Trophoblast cell (in vitro differentiated cells and primary cell): ENCODE measurements around the gene EYA2.

Experiments used
- DNase-seq, 2 donors: peaks; one replicate each; pipeline ENCODE4 v3.0.0-alpha.2; 2016
- H2AFZ ChIP-seq: 2 replicates; pipeline ENCODE4 v1.6.1; 2013; ENCODE audit warnings: low read length, moderate library complexity, mild to moderate bottlenecking; ENCODE audit not compliant: insufficient read depth, poor library complexity
- H2AK5ac ChIP-seq: 2 replicates; pipeline ENCODE4 v1.6.1; 2013; ENCODE audit warnings: mild to moderate bottlenecking, low read length
- H2BK120ac ChIP-seq: 2 replicates; pipeline ENCODE4 v1.6.1; 2013; ENCODE audit warnings: low read length, mild to moderate bottlenecking, moderate library complexity; ENCODE audit not compliant: insufficient read depth, poor library complexity
- H2BK12ac ChIP-seq: 2 replicates; pipeline ENCODE4 v1.6.1; 2013; ENCODE audit warnings: mild to moderate bottlenecking, low read length, moderate library complexity
- H2BK5ac ChIP-seq: 2 replicates; pipeline ENCODE4 v1.6.1; 2013; ENCODE audit warnings: low read length, low read depth, moderate library complexity, mild to moderate bottlenecking; ENCODE audit not compliant: poor library complexity
- H3K14ac ChIP-seq: 2 replicates; pipeline ENCODE4 v1.6.1; 2013; ENCODE audit warnings: mild to moderate bottlenecking, low read length
- H3K18ac ChIP-seq: 2 replicates; pipeline ENCODE4 v1.6.1; 2013; ENCODE audit warnings: mild to moderate bottlenecking, low read length
- H3K23ac ChIP-seq: 2 replicates; pipeline ENCODE4 v1.6.1; 2013; ENCODE audit warnings: low read length
- H3K27ac ChIP-seq: 2 replicates; pipeline ENCODE4 v1.5.1; 2013; ENCODE audit warnings: low read depth, mild to moderate bottlenecking, inconsistent platforms, low read length, moderate library complexity
- H3K27me3 ChIP-seq: 2 replicates; pipeline ENCODE4 v1.6.1; 2013; ENCODE audit warnings: inconsistent platforms, mild to moderate bottlenecking, low read length, moderate library complexity; ENCODE audit not compliant: insufficient read depth
- H3K36me3 ChIP-seq, 2 experiments: 1 replicate in 1 of 2; 2 replicates in 1 of 2; pipeline ENCODE4 v1.6.1; 2013; ENCODE audit warnings: low read length in 2 of 2, mild to moderate bottlenecking in 2 of 2, moderate library complexity in 1 of 2; ENCODE audit not compliant: insufficient read depth in 2 of 2, control insufficient read depth in 1 of 2
- H3K4ac ChIP-seq: 2 replicates; pipeline ENCODE4 v1.6.1; 2013; ENCODE audit warnings: low read depth, mild to moderate bottlenecking, low read length, moderate library complexity
- H3K4me1 ChIP-seq, 2 experiments: 1 replicate in 1 of 2; 2 replicates in 1 of 2; pipeline ENCODE4 v1.6.1; 2013; ENCODE audit warnings: low read length in 2 of 2, mild to moderate bottlenecking in 2 of 2, moderate library complexity in 1 of 2; ENCODE audit not compliant: insufficient read depth in 2 of 2, control insufficient read depth in 1 of 2
- H3K4me2 ChIP-seq: 2 replicates; pipeline ENCODE4 v1.6.1; 2013; ENCODE audit warnings: inconsistent platforms, mild to moderate bottlenecking, low read length, moderate library complexity
- H3K4me3 ChIP-seq: 2 replicates; pipeline ENCODE4 v1.5.1; 2013; ENCODE audit warnings: mild to moderate bottlenecking, low read depth, low read length, inconsistent platforms
- H3K79me1 ChIP-seq: one replicate; pipeline ENCODE4 v1.6.1; 2013; ENCODE audit warnings: low read length
- H3K79me2 ChIP-seq: 2 replicates; pipeline ENCODE4 v1.6.1; 2013; ENCODE audit warnings: low read length, mild to moderate bottlenecking; ENCODE audit not compliant: control insufficient read depth, insufficient read depth, poor library complexity
- H3K9ac ChIP-seq: 2 replicates; pipeline ENCODE4 v1.6.1; 2013; ENCODE audit warnings: mild to moderate bottlenecking, low read length
- H3K9me3 ChIP-seq: 2 replicates; pipeline ENCODE4 v1.6.1; 2013; ENCODE audit warnings: low read depth, mild to moderate bottlenecking, control low read depth, inconsistent platforms, low read length; ENCODE audit not compliant: insufficient read depth
- H4K12ac ChIP-seq: 2 replicates; pipeline ENCODE4 v1.6.1; 2013; ENCODE audit warnings: low read depth, mild to moderate bottlenecking, low read length, moderate library complexity
- H4K8ac ChIP-seq: 2 replicates; pipeline ENCODE4 v1.6.1; 2013; ENCODE audit warnings: low read depth, mild to moderate bottlenecking, low read length, moderate library complexity
- H4K91ac ChIP-seq: one replicate; pipeline ENCODE4 v1.6.1; 2013; ENCODE audit warnings: low read depth, mild to moderate bottlenecking, low read length, moderate library complexity
- WGBS: extraction: QIAGEN DNeasy Blood & Tissue Kit; methylation state at CpG from one replicate; pipeline ENCODE4 v1.1.7; 2013; ENCODE audit warnings: missing lambda C conversion rate; ENCODE audit not compliant: insufficient read length, insufficient coverage; ENCODE audit errors: extremely low coverage; 5-methylcytosine and 5-hydroxymethylcytosine counted together

EYA2 gene

DNA sequence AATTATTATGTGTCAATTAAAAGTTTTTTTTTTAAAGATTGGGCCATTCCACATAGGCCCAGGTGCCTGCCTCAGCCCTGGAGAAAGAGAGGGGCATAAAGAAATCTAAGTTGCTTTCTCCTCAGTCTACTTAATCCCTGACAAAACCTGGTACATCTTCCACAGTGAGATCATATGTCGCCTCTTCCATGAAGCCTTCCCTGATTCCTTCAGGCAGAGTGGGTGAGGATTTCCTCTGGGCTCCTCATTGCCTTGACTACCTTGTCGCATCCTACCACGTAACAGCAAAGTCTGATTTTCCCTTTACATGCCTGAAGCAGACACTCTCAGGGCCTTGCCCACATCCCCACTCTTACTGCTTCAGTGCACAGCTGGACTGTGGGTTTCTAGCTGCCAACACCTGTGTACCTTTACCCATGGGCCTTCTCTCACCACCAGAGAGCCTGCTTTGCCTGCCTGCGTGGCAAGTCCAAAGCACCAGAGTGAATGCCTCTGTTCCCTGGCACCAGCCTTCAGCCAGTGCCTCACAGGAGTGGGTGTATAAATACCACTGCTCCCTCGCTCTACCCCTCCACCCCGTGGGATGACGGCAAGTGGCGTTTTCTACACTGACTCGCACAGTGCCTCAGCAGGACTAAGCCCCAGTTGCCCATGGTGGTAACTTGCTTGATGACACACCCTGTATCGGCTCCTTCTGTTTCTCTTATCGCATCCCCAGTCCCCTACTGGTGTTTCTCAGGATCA is 68.0 kb downstream of the EYA2 start:
- Histone ChIP-seq H3K14ac (no peak overlapping the region), H3K79me2 (no peaks in the 10 kb centered on the region), H3K9ac (no peak overlapping the region), H4K91ac (no peak overlapping the region), H4K8ac (no peak overlapping the region), H3K4me3 (no peak overlapping the region), H3K4ac (no peak overlapping the region), H3K27me3 (no peaks in the 10 kb centered on the region), H3K9me3 (no peaks in the 10 kb centered on the region), H2BK12ac (no peak overlapping the region), H3K4me2 (no peak overlapping the region), H2AK5ac (no peak overlapping the region), H2BK5ac (no peak overlapping the region), H3K18ac (no peak overlapping the region), H2AFZ (no peak overlapping the region), H3K27ac (no peak overlapping the region), H3K4me1 (peaks cover 3 to 6% of the 10 kb centered on the region in 2 experiments), H3K36me3 (no peaks in the 10 kb centered on the region), H4K12ac (no peak overlapping the region), H2BK120ac (no peak overlapping the region), H3K23ac (no peak overlapping the region), H3K79me1 (no peaks in the 10 kb centered on the region)
- DNase-seq, result no peak
- WGBS, result no CpG with 5 or more reads among the region's 11 CpGs

DNA sequence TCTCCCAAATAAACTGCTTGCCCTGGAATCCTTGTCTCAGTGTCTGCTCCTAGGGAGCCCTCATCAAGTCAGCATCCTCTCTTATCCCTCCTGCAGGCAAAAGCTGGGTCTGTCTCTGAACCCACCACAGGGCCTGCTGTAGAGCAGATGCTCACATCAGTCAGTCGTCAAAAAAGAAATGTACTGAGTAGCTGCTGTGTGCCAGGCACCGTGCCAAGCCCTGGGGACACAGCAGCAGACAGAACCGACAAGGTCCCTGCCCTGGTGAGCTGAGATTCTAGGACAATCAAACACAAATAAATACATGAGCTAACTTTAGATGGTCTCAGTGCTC is 68.5 kb downstream of the EYA2 start:
- Histone ChIP-seq H2BK120ac (no peak overlapping the region), H3K36me3 (no peaks in the 10 kb centered on the region), H3K18ac (no peak overlapping the region), H2AK5ac (no peak overlapping the region), H4K8ac (no peak overlapping the region), H3K4me3 (no peak overlapping the region), H4K12ac (no peak overlapping the region), H4K91ac (no peak overlapping the region), H3K27me3 (no peaks in the 10 kb centered on the region), H2BK12ac (no peak overlapping the region), H3K4ac (no peak overlapping the region), H2AFZ (no peak overlapping the region), H3K79me1 (no peaks in the 10 kb centered on the region), H3K79me2 (no peaks in the 10 kb centered on the region), H3K4me1 (peaks cover 3 to 6% of the 10 kb centered on the region in 2 experiments), H3K9me3 (no peaks in the 10 kb centered on the region), H3K9ac (no peak overlapping the region), H3K23ac (no peak overlapping the region), H3K14ac (no peak overlapping the region), H3K4me2 (no peak overlapping the region), H2BK5ac (no peak overlapping the region), H3K27ac (no peak overlapping the region)
- DNase-seq, result no peak
- WGBS, result no CpG with 5 or more reads among the region's 3 CpGs

DNA sequence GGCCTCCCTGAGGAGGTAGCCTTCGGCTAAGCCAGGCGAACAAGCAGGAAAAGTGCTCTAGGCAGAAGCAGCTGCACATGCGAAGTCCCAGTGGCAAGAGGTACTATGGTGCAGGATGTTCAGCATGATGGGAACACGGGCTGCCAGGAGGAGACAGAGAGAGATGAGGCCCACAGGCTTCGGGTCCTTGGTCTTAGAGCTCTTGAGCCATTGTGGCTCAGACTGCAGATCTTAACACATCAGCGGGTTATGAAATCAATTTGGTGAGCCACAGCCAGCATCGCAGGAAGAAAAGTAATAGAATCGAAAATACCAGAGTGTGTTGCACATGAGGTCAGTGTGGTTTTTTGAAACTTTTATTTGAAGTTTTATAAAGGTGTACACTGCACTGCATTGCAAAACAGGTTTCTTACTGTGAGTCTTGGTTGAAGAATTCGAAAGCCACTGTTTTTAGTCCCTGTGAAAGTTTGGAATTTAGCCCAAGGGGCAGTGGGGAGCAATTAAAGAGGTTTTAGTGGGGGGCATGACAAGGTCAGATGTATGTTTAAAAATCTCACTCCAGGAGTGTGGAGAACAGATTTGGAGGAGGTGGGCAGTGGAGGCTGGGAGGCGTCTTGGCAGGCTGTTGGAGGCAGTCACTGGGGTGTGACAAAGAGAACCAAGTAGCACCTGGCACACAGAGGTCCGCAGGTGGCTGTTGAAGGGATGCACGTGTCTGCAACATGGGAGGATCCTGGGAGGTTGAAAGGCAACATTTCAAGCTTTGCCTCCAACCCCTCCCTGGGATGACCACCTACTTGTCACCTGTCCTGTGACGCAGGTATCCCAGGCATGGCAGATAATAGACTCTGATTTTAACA is 69.3 kb downstream of the EYA2 start:
- no peaks in the 10 kb centered on the region for H3K79me1 ChIP-seq
- no CpG with 5 or more reads among the region's 13 CpGs for WGBS

DNA sequence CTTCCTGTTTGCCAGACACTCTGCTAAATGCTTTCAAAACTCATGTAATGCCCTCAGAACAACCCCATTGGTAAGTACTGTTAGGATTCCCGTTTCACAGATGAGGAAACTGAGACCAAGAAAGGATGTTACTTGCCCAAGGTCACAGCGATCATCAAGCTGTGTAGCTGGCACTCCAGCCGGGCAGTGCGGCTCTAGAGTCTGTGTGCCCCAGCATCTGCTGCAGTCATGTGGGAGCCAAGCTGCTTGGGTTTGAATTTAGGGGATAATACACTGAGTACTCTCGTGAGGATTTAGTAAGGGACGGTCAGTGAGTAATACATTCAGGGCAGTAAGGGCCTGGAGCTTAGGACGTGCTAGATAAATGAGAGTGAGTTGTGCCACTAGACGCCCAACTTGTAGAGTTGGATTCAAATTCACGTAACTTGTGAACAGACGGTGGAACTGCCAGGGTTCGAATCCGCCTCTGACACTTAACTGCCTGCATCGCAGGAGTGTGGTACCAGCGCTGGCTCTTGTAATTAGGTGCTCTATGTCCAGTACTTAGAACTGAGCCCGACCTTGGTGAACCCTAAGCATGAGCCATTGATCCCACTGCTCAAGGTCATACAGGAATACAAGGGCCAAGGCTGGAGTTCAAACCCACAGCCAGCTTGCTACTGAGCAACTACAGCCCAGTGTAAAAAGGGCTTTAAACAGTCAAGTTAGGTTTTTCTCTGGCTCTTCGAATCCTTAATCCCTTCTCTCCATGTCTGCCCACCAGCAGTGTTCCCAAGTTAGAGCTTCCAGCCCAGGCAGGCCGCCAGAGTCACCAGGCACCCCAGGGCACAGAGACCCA is 70.2 kb downstream of the EYA2 start:
- no peak overlapping the region for H2BK5ac ChIP-seq
- no peak overlapping the region for H4K8ac ChIP-seq
- no peak overlapping the region for H3K18ac ChIP-seq
- H3K9ac ChIP-seq, result no peak overlapping the region
- no peaks in the 10 kb centered on the region for H3K79me2 ChIP-seq
- no peak overlapping the region for H2AFZ ChIP-seq
- no peak overlapping the region for H4K91ac ChIP-seq
- no peak overlapping the region for H3K27ac ChIP-seq
- H3K79me1 ChIP-seq, result no peaks in the 10 kb centered on the region
- peak in 1 of 2 donors; percentile 5 for DNase-seq
- H3K27me3 ChIP-seq, result no peaks in the 10 kb centered on the region
- no peak overlapping the region for H3K4me3 ChIP-seq
- no peak overlapping the region for H3K14ac ChIP-seq
- no peak overlapping the region for H2BK120ac ChIP-seq
- H2BK12ac ChIP-seq, result no peak overlapping the region
- H3K4ac ChIP-seq, result no peak overlapping the region
- no peaks in the 10 kb centered on the region for H3K9me3 ChIP-seq
- no peak overlapping the region for H3K23ac ChIP-seq
- no peak overlapping the region for H4K12ac ChIP-seq
- no peak overlapping the region for H2AK5ac ChIP-seq
- peaks cover 3 to 6% of the 10 kb centered on the region in 2 experiments for H3K4me1 ChIP-seq
- no peak overlapping the region for H3K4me2 ChIP-seq
- no peaks in the 10 kb centered on the region for H3K36me3 ChIP-seq
- no CpG with 5 or more reads among the region's 17 CpGs for WGBS

More for the DNA sequence above, 69.3 kb downstream of the EYA2 start:
- H4K12ac ChIP-seq, result no peak overlapping the region
- no peak overlapping the region for H3K4ac ChIP-seq
- no peak overlapping the region for H4K8ac ChIP-seq
- H2BK120ac ChIP-seq, result no peak overlapping the region
- no peak overlapping the region for H3K9ac ChIP-seq
- H3K27ac ChIP-seq, result no peak overlapping the region
- H3K79me2 ChIP-seq, result no peaks in the 10 kb centered on the region
- no peak overlapping the region for H3K14ac ChIP-seq
- no peak overlapping the region for H2BK12ac ChIP-seq
- H2AK5ac ChIP-seq, result no peak overlapping the region
- peaks cover 3 to 6% of the 10 kb centered on the region in 2 experiments for H3K4me1 ChIP-seq
- no peak overlapping the region for H3K18ac ChIP-seq
- no peak overlapping the region for H3K4me2 ChIP-seq
- H3K9me3 ChIP-seq, result no peaks in the 10 kb centered on the region
- H3K36me3 ChIP-seq, result no peaks in the 10 kb centered on the region
- DNase-seq, result peak; percentile 64 to 79
- H2BK5ac ChIP-seq, result no peak overlapping the region
- no peak overlapping the region for H3K23ac ChIP-seq
- no peaks in the 10 kb centered on the region for H3K27me3 ChIP-seq
- H3K4me3 ChIP-seq, result no peak overlapping the region
- no peak overlapping the region for H4K91ac ChIP-seq
- H2AFZ ChIP-seq, result no peak overlapping the region
